A549 (cell line): ENCODE data around the gene CCNO. TPM values are rescaled to one million over a fixed set of nuclear protein-coding genes. Genes with fewer than 3 reads are reported as not detected.

Experiments
- ATAC-seq, 2 experiments: fragments of 200-7000 bp in 1 of 2; fragments of >200 bp in 1 of 2; cut with Nextera tagmentation in 1 of 2; cut with Tn5 transposase in 1 of 2; 3 replicates each; pipeline versions ENCODE4 v1.8.0 to v1.9.1; 2018 to 2020; ENCODE audit warnings: mild to moderate bottlenecking in 1 of 2, moderate library complexity in 1 of 2
- CTCF ChIA-PET: fragments of 300-600 bp; sonication (Branson Sonifier 250); formaldehyde crosslinking; extraction: SDS; loops from one replicate; lab custom pipeline; 2021; ENCODE audit warnings: antibody characterized with exemption, inconsistent platforms; lab: Yijun Ruan, JAX
- POLR2A ChIA-PET: fragments of 350-600 bp; formaldehyde crosslinking; extraction: SDS; loops from one replicate; lab custom pipeline; 2021; ENCODE audit warnings: antibody characterized with exemption, inconsistent platforms; lab: Yijun Ruan, JAX
- DNase-seq, 2 experiments: peaks; one replicate each; pipeline versions ENCODE4 v3.0.0 to v3.0.0-alpha.2; 2011 to 2016; ENCODE audit warnings: low read depth in 1 of 2, low spot score in 1 of 2
- FAIRE-seq: peaks from 2 replicates; lab custom pipeline; 2011; peaks lifted over from hg19 to GRCh38; lab: Jason Lieb, UNC
- H3K27ac ChIP-seq, 2 experiments: fragments of >200 bp; sonication (Bioruptor Twin); formaldehyde crosslinking; 3 replicates each; pipeline ENCODE4 v1.5.1; 2016 to 2017
- H3K4me1 ChIP-seq: fragments of >200 bp; sonication (Bioruptor Twin); formaldehyde crosslinking; 3 replicates; pipeline ENCODE4 v1.6.1; 2016
- H3K4me2 ChIP-seq: fragments of >200 bp; sonication (Bioruptor Twin); formaldehyde crosslinking; 3 replicates; pipeline ENCODE4 v1.6.1; 2016
- H3K4me3 ChIP-seq: fragments of >200 bp; sonication (Bioruptor Twin); formaldehyde crosslinking; 3 replicates; pipeline ENCODE4 v1.5.1; 2016
- H3K9me3 ChIP-seq: fragments of >200 bp; sonication (Bioruptor Twin); formaldehyde crosslinking; 3 replicates; pipeline ENCODE4 v1.6.1; 2016
- CBX2 ChIP-seq: fragments of 200-600 bp; sonication (generic); IDR thresholded peaks from 2 replicates; pipeline ENCODE4 v1.6.1; 2016; ENCODE audit warnings: low read depth, mild to moderate bottlenecking, borderline replicate concordance
- CBX8 ChIP-seq: fragments of 200-600 bp; sonication (generic); IDR thresholded peaks from 2 replicates; pipeline ENCODE4 v1.6.1; 2016
- CEBPB ChIP-seq, 2 experiments: fragments of >200 bp in 1 of 2; sonication (Bioruptor Twin) in 1 of 2; formaldehyde crosslinking in 1 of 2; IDR thresholded peaks; 2 replicates each; pipeline ENCODE4 v1.6.1; 2012 to 2016
- CHD4 ChIP-seq: fragments of 200-600 bp; sonication (generic); IDR thresholded peaks from 2 replicates; pipeline ENCODE4 v1.6.1; 2016; ENCODE audit warnings: antibody characterized with exemption, mild to moderate bottlenecking, borderline replicate concordance
- CTCF ChIP-seq: fragments of >200 bp; sonication (Bioruptor Twin); formaldehyde crosslinking; IDR thresholded peaks from 3 replicates; pipeline ENCODE4 v1.5.1; 2016
- E2F6 ChIP-seq: IDR thresholded peaks from 2 replicates; pipeline ENCODE4 v1.6.1; 2012; ENCODE audit warnings: low read depth, borderline replicate concordance
- EP300 ChIP-seq, 2 experiments: fragments of >200 bp; sonication (Bioruptor Twin); formaldehyde crosslinking; IDR thresholded peaks; 2 replicates in 1 of 2; 3 replicates in 1 of 2; pipeline ENCODE4 v1.6.1; 2016 to 2017
- ESRRA ChIP-seq: fragments of 150-350 bp; IDR thresholded peaks from 2 replicates; pipeline ENCODE4 v1.6.1; 2014; ENCODE audit warnings: mild to moderate bottlenecking, low read length, borderline replicate concordance
- FOSL2 ChIP-seq, 2 experiments: fragments of 450-650 bp in 1 of 2; fragments of >200 bp in 1 of 2; sonication (Bioruptor Twin) in 1 of 2; formaldehyde crosslinking; IDR thresholded peaks; 2 replicates each; pipeline versions ENCODE4 v1.5.0 to v1.6.1; 2016 to 2020; ENCODE audit warnings: mild to moderate bottlenecking in 1 of 2, moderate library complexity in 1 of 2
- FOXS1 ChIP-seq: fragments of 250-450 bp; sonication (Bioruptor Pico); IDR thresholded peaks from 2 replicates; pipeline ENCODE4 v1.5.0; 2020; ENCODE audit warnings: mild to moderate bottlenecking, moderate library complexity
- GATA3 ChIP-seq: IDR thresholded peaks from 2 replicates; pipeline ENCODE4 v1.6.1; 2012; ENCODE audit warnings: borderline replicate concordance
- HES2 ChIP-seq: fragments of >200 bp; sonication (Bioruptor Twin); formaldehyde crosslinking; IDR thresholded peaks from 2 replicates; pipeline ENCODE4 v1.6.1; 2016
- HOXA7 ChIP-seq: fragments of 250-450 bp; sonication (Bioruptor Pico); IDR thresholded peaks from 2 replicates; pipeline ENCODE4 v1.5.0; 2020; ENCODE audit warnings: mild to moderate bottlenecking, moderate library complexity
- HOXB5 ChIP-seq: fragments of 250-450 bp; sonication (Bioruptor Pico); IDR thresholded peaks from 2 replicates; pipeline ENCODE4 v1.5.0; 2020; ENCODE audit warnings: mild to moderate bottlenecking, moderate library complexity
- JUN ChIP-seq, 2 experiments: fragments of >200 bp; sonication (Bioruptor Twin); formaldehyde crosslinking; IDR thresholded peaks; 2 replicates in 1 of 2; 3 replicates in 1 of 2; pipeline ENCODE4 v1.6.1; 2016 to 2017
- MYC ChIP-seq: IDR thresholded peaks from 2 replicates; pipeline ENCODE4 v1.6.1; 2012; ENCODE audit warnings: mild to moderate bottlenecking, inconsistent platforms, low read length, improper control_type of control experiment, borderline replicate concordance
- PHF8 ChIP-seq: fragments of 200-600 bp; sonication (generic); IDR thresholded peaks from 2 replicates; pipeline ENCODE4 v1.6.1; 2016; ENCODE audit warnings: low read depth, mild to moderate bottlenecking, antibody characterized with exemption, moderate library complexity, borderline replicate concordance
- POLR2AphosphoS2 ChIP-seq: conservative IDR thresholded peaks from 2 replicates; pipeline ENCODE4 v1.6.1; 2012; ENCODE audit warnings: low read length, improper control_type of control experiment, inconsistent platforms
- RAD21 ChIP-seq, 2 experiments: fragments of >200 bp in 1 of 2; sonication (Bioruptor Twin) in 1 of 2; formaldehyde crosslinking in 1 of 2; IDR thresholded peaks in 1 of 2; conservative IDR thresholded peaks in 1 of 2; 2 replicates in 1 of 2; 3 replicates in 1 of 2; pipeline ENCODE4 v1.6.1; 2012 to 2018; ENCODE audit warnings: inconsistent platforms in 1 of 2
- RNF2 ChIP-seq: fragments of 200-600 bp; sonication (generic); IDR thresholded peaks from 2 replicates; pipeline ENCODE4 v1.6.1; 2016; ENCODE audit warnings: low read depth, mild to moderate bottlenecking, antibody characterized with exemption, moderate library complexity, borderline replicate concordance
- SREBF2 ChIP-seq: fragments of 450-650 bp; IDR thresholded peaks from 2 replicates; pipeline ENCODE4 v1.6.1; 2014; ENCODE audit warnings: mild to moderate bottlenecking, moderate library complexity
- TP53 ChIP-seq: fragments of 250-450 bp; sonication (Bioruptor Pico); IDR thresholded peaks from 2 replicates; pipeline ENCODE4 v1.5.0; 2021; ENCODE audit warnings: mild to moderate bottlenecking, moderate library complexity
- ZFP36 ChIP-seq: fragments of 450-650 bp; IDR thresholded peaks from 2 replicates; pipeline ENCODE4 v1.6.1; 2014; ENCODE audit warnings: borderline replicate concordance; ENCODE audit not compliant: partially characterized antibody
- ZNF302 ChIP-seq: fragments of 250-450 bp; sonication (Bioruptor Pico); IDR thresholded peaks from 2 replicates; pipeline ENCODE4 v1.9.0; 2021; ENCODE audit warnings: inconsistent platforms, mild to moderate bottlenecking, moderate library complexity
- WGBS: methylation state at CpG from one replicate; pipeline ENCODE4 v1.1.6; 2017; ENCODE audit errors: missing lambda C conversion rate; 5-methylcytosine and 5-hydroxymethylcytosine counted together
- polyA plus RNA-seq, 4 experiments: library from polyadenylated mRNA; depleted of rRNA in 3 of 4; stranded (reverse); fragments of >200 nt; fragmentation: RNase III in 1 of 4; extraction: RNeasy Plus Mini Kit Qiagen cat#74134 plus additional on column Dnase treatment in 1 of 4; gene quantifications; 2 replicates in 3 of 4; 3 replicates in 1 of 4; pipeline ENCODE4 v1.2.3, GENCODE V29; 2011 to 2017
- TF ChIP-seq, protein P1 (sequence below): IDR thresholded peaks from 2 replicates; pipeline ENCODE4 v1.6.1; 2012

Gene CCNO
- polyA plus RNA-seq, 2 of the 4 experiments (the other 2 are of a cell fraction), result 2.2 to 4.8 TPM

- H3K4me2 ChIP-seq, result no peak overlapping the region
- no peak for TF ChIP-seq RAD21 (conservative IDR thresholded peaks at IDR 0.05 in 1 of 2, IDR thresholded peaks at IDR 0.05 in 1 of 2)
- TF ChIP-seq ZNF302, result no peak
- no peak for TF ChIP-seq ZFP36
- no peak for TF ChIP-seq HES2
- TF ChIP-seq HOXB5 (CRISPR knock-in tag), result no peak
- TF ChIP-seq TP53 (CRISPR knock-in tag), result no peak
- TF ChIP-seq HOXA7 (CRISPR knock-in tag), result no peak
- no peak for TF ChIP-seq ESRRA
- TF ChIP-seq MYC, result no peak
- TF ChIP-seq CBX2, result no peak
- TF ChIP-seq PHF8, result no peak
- no peak for TF ChIP-seq SREBF2
- H3K9me3 ChIP-seq, result no peaks in the 10 kb centered on the region
- 91% methylated on average over 8 of the region's 8 CpGs for WGBS
- ATAC-seq (no peak), FAIRE-seq (no peak), DNase-seq (no peak)
- 0 out of 3 replicates have a peak, but pooled peaks cover 12% of the 10 kb centered on the region for H3K4me1 ChIP-seq
- no peak overlapping the region for H3K4me3 ChIP-seq
- ChIA-PET CTCF (interaction anchor here (1.3 kb wide), 1 partner anchor 43 kb away, joined by 3 read pairs; no protein-coding TSS in a partner anchor), POLR2A (no interaction called here)
- no peak overlapping the region for H3K27ac ChIP-seq
Observed at GRCh38 chr5:55230086-55230629, 3.2 kb downstream of the CCNO start.

DNA sequence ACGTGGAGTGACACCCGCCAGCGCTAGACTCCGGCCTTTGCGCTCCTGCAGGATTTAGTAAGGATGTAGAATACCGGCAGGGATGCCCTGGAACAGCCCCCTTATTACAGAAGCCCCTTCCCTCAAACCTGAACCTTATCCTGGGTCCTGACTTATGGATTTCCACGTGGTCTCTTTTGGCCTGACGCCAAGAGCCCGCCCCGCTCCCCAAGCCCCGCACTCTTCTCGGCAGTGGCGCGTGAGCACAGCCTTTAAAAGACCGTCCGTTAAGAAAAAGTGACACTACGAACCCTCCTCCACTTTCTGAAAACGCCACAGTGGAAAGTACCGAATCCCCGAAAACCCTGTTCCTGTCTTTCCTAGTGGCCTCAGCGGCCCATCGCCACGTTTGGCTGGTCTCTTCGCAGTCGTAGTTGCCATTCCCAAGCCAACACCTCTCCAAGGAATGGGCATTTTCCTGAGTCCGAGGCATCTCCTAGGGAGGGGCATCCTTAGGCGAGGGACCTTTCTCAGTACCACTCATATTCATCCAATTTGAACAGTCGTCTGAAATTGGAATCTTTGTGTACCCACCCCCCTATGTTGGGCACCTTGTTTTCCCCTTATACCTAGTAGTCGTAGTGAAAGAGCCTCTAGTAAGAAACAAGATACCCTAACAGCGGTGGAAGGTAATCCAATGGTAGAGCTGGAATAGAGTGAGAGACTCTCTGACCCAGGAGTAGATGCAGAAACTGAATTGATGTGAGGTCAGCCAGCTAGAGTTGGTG lies 5.6 kb downstream of the CCNO start:
- WGBS, result 59% methylated on average over 30 of the region's 30 CpGs
- DNase-seq (no peak), FAIRE-seq (no peak), ATAC-seq (no peak)
- POLR2A ChIA-PET, result no interaction called here
- Histone ChIP-seq H3K27ac (peak overlapping the region; percentile 64 to 90), H3K4me1 (0 out of 3 replicates have a peak, but pooled peaks cover 8% of the 10 kb centered on the region), H3K4me2 (peak overlapping the region; percentile 86), H3K4me3 (peak overlapping the region; percentile 55), H3K9me3 (no peaks in the 10 kb centered on the region)
- no peak for TF ChIP-seq FOXS1 (CRISPR knock-in tag)
- TF ChIP-seq FOSL2 (IDR thresholded peaks at IDR 0.05), result no peak
- no peak for TF ChIP-seq FOSL2 (CRISPR knock-in tag; IDR thresholded peaks at IDR 0.05)
- no peak for TF ChIP-seq CHD4
- TF ChIP-seq POLR2AphosphoS2, result no peak
- TF ChIP-seq PHF8, result no peak
- TF ChIP-seq CBX2, result no peak
- no peak for TF ChIP-seq EP300 (IDR thresholded peaks at IDR 0.05)
- no peak for TF ChIP-seq CBX8
- CTCF ChIA-PET, result interaction anchor here (0.8 to 4.8 kb wide), 7 partner anchors 8 to 464 kb away, joined by 3 to 57 read pairs (median 7); no protein-coding TSS in a partner anchor

GRCh38 chr5:55226934-55227663 lies 6.3 kb downstream of the CCNO start, which contains the start of gene MCIDAS:
Gene MCIDAS (minus strand): TSS chr5:55227315. CDS start chr5:55227138, 177 bp downstream.
- Histone ChIP-seq H3K4me3 (peak within 1 kb of the TSS; percentile 55), H3K4me1 (0 out of 3 replicates have a peak, but pooled peaks cover 8% of the 10 kb centered on the region), H3K9me3 (no peaks in the 10 kb centered on the region), H3K27ac (peak within 1 kb of the TSS; percentile 64 to 90), H3K4me2 (peak within 1 kb of the TSS; percentile 86)
- WGBS, result 0% methylated on average over 31 of the region's 80 CpGs
- FAIRE-seq (no peak), DNase-seq (peak; percentile 84 to 88), ATAC-seq (peak; percentile 87 to 88)
- CTCF ChIA-PET, result interaction anchor here (0.8 to 4.8 kb wide), 21 partner anchors 9 to 1240 kb away, joined by 3 to 57 read pairs (median 5); no protein-coding TSS in a partner anchor
- POLR2A ChIA-PET, result no interaction called here
- no peak for TF ChIP-seq CEBPB (IDR thresholded peaks at IDR 0.05)
- 0 out of 2 replicates have a peak, but pooled peaks have one; percentile 20 for TF ChIP-seq RNF2
- TF ChIP-seq RAD21 (conservative IDR thresholded peaks at IDR 0.05 in 1 of 2, IDR thresholded peaks at IDR 0.05 in 1 of 2), result peak in 1 of 2 experiments; percentile 35; a peak in 1 of 5 replicates
- peak; percentile 44; the same call in 2 of the 3 replicates for TF ChIP-seq CTCF
- TF ChIP-seq PHF8, result 0 out of 2 replicates have a peak, but pooled peaks have one; percentile 24
- peak; percentile 19 for TF ChIP-seq ZFP36
- TF ChIP-seq, protein P1, sequence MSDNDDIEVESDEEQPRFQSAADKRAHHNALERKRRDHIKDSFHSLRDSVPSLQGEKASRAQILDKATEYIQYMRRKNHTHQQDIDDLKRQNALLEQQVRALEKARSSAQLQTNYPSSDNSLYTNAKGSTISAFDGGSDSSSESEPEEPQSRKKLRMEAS, result peak; percentile 62
- TF ChIP-seq E2F6, result peak; percentile 88
- TF ChIP-seq GATA3, result no peak
- TF ChIP-seq JUN (IDR thresholded peaks at IDR 0.05), result peak; percentile 13 to 45; a peak in 1 of 5 replicates
